IMR-90 (cell line): ENCODE data around the gene GON7. TPM values are rescaled to one million over a fixed set of nuclear protein-coding genes. Genes with fewer than 3 reads are reported as not detected.
"Not testable (repeated sequence)": the region's sequence is repeated elsewhere in the genome, so short reads cannot be mapped to it uniquely, and the experiment has no call there.

Source experiments
- ATAC-seq: fragments of 200-7000 bp; cut with Tn5 transposase; 2 replicates; pipeline ENCODE4 v1.9.1; 2020; ENCODE audit warnings: low read depth, mild to moderate bottlenecking, moderate library complexity
- BruUV-seq: library from RNA; stranded (reverse); fragments of 400-500 nt; replicated peaks from 2 replicates; lab custom pipeline; 2021; lab: Mats Ljungman, UMichigan
- CTCF ChIA-PET: fragments of 300-600 bp; formaldehyde crosslinking; extraction: SDS; loops from one replicate; lab custom pipeline; 2021; ENCODE audit warnings: antibody characterized with exemption; lab: Yijun Ruan, JAX
- POLR2A ChIA-PET: fragments of 300-600 bp; sonication (Branson Sonifier 250); formaldehyde crosslinking; loops from one replicate; lab custom pipeline; 2022; ENCODE audit warnings: antibody characterized with exemption; ENCODE audit not compliant: unreplicated experiment; lab: Charles Lee
- DNase-seq: peaks from one replicate; pipeline ENCODE4 v3.0.0; 2013
- H2AFZ ChIP-seq: replicated peaks from 2 replicates; pipeline ENCODE3; 2013; ENCODE audit warnings: low read length, mild to moderate bottlenecking; ENCODE audit not compliant: poor library complexity
- H2AK5ac ChIP-seq: 2 replicates; pipeline ENCODE4 v1.6.1; 2013; ENCODE audit warnings: low read depth, low read length, inconsistent platforms
- H2AK9ac ChIP-seq: replicated peaks from 2 replicates; pipeline ENCODE3; 2013; ENCODE audit warnings: mild to moderate bottlenecking, low read depth, low read length, moderate library complexity; ENCODE audit not compliant: poor library complexity
- H2BK120ac ChIP-seq: 2 replicates; pipeline ENCODE4 v1.6.1; 2013; ENCODE audit warnings: low read depth, low read length, inconsistent platforms
- H2BK15ac ChIP-seq: 3 replicates; pipeline ENCODE4 v1.6.1; 2013; ENCODE audit warnings: low read depth, low read length, inconsistent platforms
- H2BK20ac ChIP-seq: 2 replicates; pipeline ENCODE4 v1.6.1; 2013; ENCODE audit warnings: low read depth, mild to moderate bottlenecking, inconsistent platforms, low read length, moderate library complexity
- H2BK5ac ChIP-seq: 2 replicates; pipeline ENCODE4 v1.6.1; 2013; ENCODE audit warnings: mild to moderate bottlenecking, low read depth, low read length, inconsistent platforms; ENCODE audit not compliant: poor library complexity, severe bottlenecking
- H3K14ac ChIP-seq: replicated peaks from 2 replicates; pipeline ENCODE4 v1.6.1; 2013; ENCODE audit warnings: low read depth, low read length, inconsistent platforms
- H3K18ac ChIP-seq: 2 replicates; pipeline ENCODE4 v1.6.1; 2013; ENCODE audit warnings: low read depth, low read length, control low read depth
- H3K23ac ChIP-seq: 2 replicates; pipeline ENCODE4 v1.6.1; 2013; ENCODE audit warnings: low read depth, low read length, inconsistent platforms
- H3K27ac ChIP-seq: 2 replicates; pipeline ENCODE4 v1.5.1; 2013; ENCODE audit warnings: mild to moderate bottlenecking, control low read depth, low read length; ENCODE audit not compliant: insufficient read depth
- H3K27me3 ChIP-seq: 2 replicates; pipeline ENCODE4 v1.6.1; 2013; ENCODE audit warnings: low read length; ENCODE audit not compliant: control insufficient read depth, insufficient read depth
- H3K36me3 ChIP-seq: 2 replicates; pipeline ENCODE4 v1.6.1; 2013; ENCODE audit warnings: low read length, mixed read lengths; ENCODE audit not compliant: control insufficient read depth, insufficient read depth
- H3K4ac ChIP-seq: 2 replicates; pipeline ENCODE4 v1.6.1; 2013; ENCODE audit warnings: low read depth, low read length, inconsistent platforms
- H3K4me1 ChIP-seq: 2 replicates; pipeline ENCODE4 v1.6.1; 2013; ENCODE audit warnings: low read length, mixed read lengths; ENCODE audit not compliant: control insufficient read depth, insufficient read depth
- H3K4me2 ChIP-seq: 2 replicates; pipeline ENCODE4 v1.6.1; 2013; ENCODE audit warnings: low read depth, mild to moderate bottlenecking, control low read depth, low read length, moderate library complexity
- H3K4me3 ChIP-seq: 2 replicates; pipeline ENCODE4 v1.5.1; 2013; ENCODE audit warnings: low read depth, mild to moderate bottlenecking, control low read depth, low read length, moderate library complexity; ENCODE audit not compliant: insufficient read depth
- H3K56ac ChIP-seq: 2 replicates; pipeline ENCODE4 v1.6.1; 2013; ENCODE audit warnings: low read length, inconsistent platforms; ENCODE audit not compliant: insufficient read depth; ENCODE audit errors: extremely low read depth
- H3K79me1 ChIP-seq, 2 experiments: 2 replicates each; pipeline ENCODE4 v1.6.1; 2013; ENCODE audit warnings: low read length in 2 of 2, inconsistent platforms in 1 of 2, low read depth in 1 of 2
- H3K9ac ChIP-seq: 2 replicates; pipeline ENCODE4 v1.6.1; 2013; ENCODE audit warnings: low read depth, low read length, control low read depth
- H3K9me1 ChIP-seq: 2 replicates; pipeline ENCODE4 v1.6.1; 2013; ENCODE audit warnings: low read length, inconsistent platforms; ENCODE audit not compliant: insufficient read depth
- H3K9me3 ChIP-seq: 2 replicates; pipeline ENCODE4 v1.6.1; 2013; ENCODE audit warnings: low read length; ENCODE audit not compliant: control insufficient read depth, insufficient read depth
- H4K20me1 ChIP-seq: 2 replicates; pipeline ENCODE4 v1.6.1; 2013; ENCODE audit warnings: low read length, inconsistent platforms; ENCODE audit not compliant: insufficient read depth
- H4K5ac ChIP-seq: 2 replicates; pipeline ENCODE4 v1.6.1; 2013; ENCODE audit warnings: mild to moderate bottlenecking, low read depth, low read length, control low read depth
- H4K8ac ChIP-seq, 2 experiments: 2 replicates each; pipeline ENCODE4 v1.6.1; 2013; ENCODE audit warnings: low read depth in 2 of 2, low read length in 2 of 2, control low read depth in 1 of 2, inconsistent platforms in 1 of 2
- H4K91ac ChIP-seq: 2 replicates; pipeline ENCODE4 v1.6.1; 2013; ENCODE audit warnings: low read depth, low read length, inconsistent platforms; ENCODE audit not compliant: insufficient read depth
- CEBPB ChIP-seq: IDR thresholded peaks from 2 replicates; pipeline ENCODE4 v1.6.1; 2012; ENCODE audit warnings: low read depth, low read length, improper control_type of control experiment
- WGBS, 2 experiments: methylation state at CpG; one replicate each; pipeline versions ENCODE4 v1.1.5 to v1.1.7; 2013; ENCODE audit warnings: missing lambda C conversion rate in 2 of 2; ENCODE audit not compliant: insufficient read length in 1 of 2; ENCODE audit errors: extremely low coverage in 2 of 2; 5-methylcytosine and 5-hydroxymethylcytosine counted together
- dilution Hi-C: fragments of 300-500 bp; cut with HindIII; formaldehyde crosslinking; loops from one replicate; pipeline ENCODE4 v1.14.3; 2018; ENCODE audit warnings: low sequenced_read_pairs; ENCODE audit not compliant: unreplicated experiment
- in situ Hi-C: fragments of 300-500 bp; cut with MboI; formaldehyde crosslinking; loops from 3 replicates; pipeline ENCODE4 v1.14.3; 2019; ENCODE audit warnings: low sequenced_read_pairs, inconsistent platforms, mixed read lengths
- intact Hi-C: fragments of 100-400 bp; cut with micrococcal nuclease; formaldehyde crosslinking; loops from 2 replicates; pipeline ENCODE4 v1.10.0; 2022
- polyA plus RNA-seq, 3 experiments: library from polyadenylated mRNA; depleted of rRNA; stranded (reverse); fragments of >200 nt; gene quantifications; 2 replicates each; pipeline ENCODE4 v1.2.3, GENCODE V29; 2012; ENCODE audit warnings: low replicate concordance in 1 of 3
- total RNA-seq: library from RNA; depleted of rRNA; stranded (reverse); fragments of >200 nt; gene quantifications from 2 replicates; pipeline ENCODE4 v1.2.3, GENCODE V29; 2012

GON7 gene
- total and polyA plus RNA-seq, 2 of the 4 experiments (the other 2 are of a cell fraction) = 4.3 to 7.8 TPM

- H2AK9ac ChIP-seq, H3K4me1 ChIP-seq, DNase-seq, H3K56ac ChIP-seq, H4K5ac ChIP-seq, H3K4me2 ChIP-seq, H3K4ac ChIP-seq, H3K36me3 ChIP-seq, H4K8ac ChIP-seq, H3K9ac ChIP-seq, H2AK5ac ChIP-seq, H2BK5ac ChIP-seq, ATAC-seq, H2AFZ ChIP-seq, intact Hi-C loops, in situ Hi-C loops, H2BK120ac ChIP-seq, H4K20me1 ChIP-seq, H3K79me1 ChIP-seq, H3K18ac ChIP-seq, H3K27me3 ChIP-seq, H4K91ac ChIP-seq, dilution Hi-C loops, H3K23ac ChIP-seq, H3K9me1 ChIP-seq, BruUV-seq, H2BK20ac ChIP-seq, H3K4me3 ChIP-seq, H3K9me3 ChIP-seq, H3K27ac ChIP-seq, H3K14ac ChIP-seq, H2BK15ac ChIP-seq, POLR2A ChIA-PET: not testable (repeated sequence)
- peak; percentile 23; the same call in 1 of the 2 replicates for TF ChIP-seq CEBPB
- WGBS, 2 experiments = 100% methylated on average over 2 of the region's 9 CpGs; no CpG with 5 or more reads in 1 of the 2 experiments
- CTCF ChIA-PET = interaction anchor here (0.6 to 2.1 kb wide), 3 partner anchors 9 to 55 kb away, joined by 3 to 6 read pairs (median 3); no protein-coding TSS in a partner anchor
Measured at GRCh38 chr14:93168610-93169009, 38.3 kb downstream of the GON7 start.

GRCh38 chr14:93165271-93166265 lies 41.3 kb downstream of the GON7 start:
- POLR2A ChIA-PET, H3K79me1 ChIP-seq, H3K56ac ChIP-seq, H3K27me3 ChIP-seq, H4K5ac ChIP-seq, in situ Hi-C loops, H4K20me1 ChIP-seq, CTCF ChIA-PET, H3K9me3 ChIP-seq, H2AFZ ChIP-seq, H3K14ac ChIP-seq, H3K4me1 ChIP-seq, H2AK5ac ChIP-seq, DNase-seq, H4K91ac ChIP-seq, H2AK9ac ChIP-seq, H3K27ac ChIP-seq, H3K36me3 ChIP-seq, H3K9ac ChIP-seq, H3K18ac ChIP-seq, H3K9me1 ChIP-seq, BruUV-seq, H2BK5ac ChIP-seq, dilution Hi-C loops, H3K4me2 ChIP-seq, H2BK20ac ChIP-seq, H3K4me3 ChIP-seq, H4K8ac ChIP-seq, H2BK120ac ChIP-seq, ATAC-seq, H3K23ac ChIP-seq, intact Hi-C loops, H3K4ac ChIP-seq, H2BK15ac ChIP-seq: not testable (repeated sequence)
- 93% methylated on average over 3 of the region's 26 CpGs; no CpG with 5 or more reads in 1 of the 2 experiments for WGBS, 2 experiments
